ENCODE data around the gene CHI3L2.

The CHI3L2 gene

DNA sequence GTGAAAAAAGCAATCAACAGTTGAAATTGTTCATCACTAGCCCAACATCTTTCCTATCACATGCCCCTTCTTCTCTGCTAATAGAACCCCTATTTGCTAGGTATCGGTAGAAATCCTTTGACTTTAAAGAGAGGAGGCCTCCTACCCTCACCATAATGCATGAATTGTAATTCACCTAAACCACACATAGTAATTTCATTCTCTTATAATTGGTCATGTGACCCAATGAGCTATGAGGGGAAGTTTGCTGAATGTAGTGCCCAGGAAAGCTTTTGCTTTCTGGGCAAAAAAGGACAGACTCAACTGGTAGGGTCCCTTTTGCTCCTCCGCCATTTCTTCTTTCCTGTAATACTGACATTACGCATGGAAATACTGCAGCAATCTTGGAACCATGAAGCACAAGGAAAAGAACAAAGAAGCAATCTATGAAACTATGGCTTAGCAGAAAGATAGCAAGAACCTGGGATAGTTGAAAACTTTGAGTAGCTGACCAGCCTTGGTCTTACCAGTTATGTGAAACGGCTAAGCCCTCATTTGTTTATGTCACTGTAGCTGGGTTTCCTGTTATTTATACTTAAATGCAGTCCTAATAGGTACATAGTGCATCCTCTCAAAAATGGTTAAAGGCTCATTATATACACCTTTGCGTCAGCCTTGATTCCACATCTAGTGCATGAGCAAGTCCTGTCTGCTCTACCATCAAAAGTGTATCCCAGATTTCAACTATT, 10.2 kb upstream of the CHI3L2 start:
- Histone ChIP-seq H3K4me2 (ENCODE audit: low read length) (peak overlapping the region; percentile 64), H3K4me3 (ENCODE audit: low read depth, low read length, poor library complexity, severe bottlenecking) (peak overlapping the region; percentile 33)

GRCh38 chr1:111218701-111219556, 8.6 kb upstream of the CHI3L2 start:
- H3K4me3 ChIP-seq (ENCODE audit: low read depth, low read length, poor library complexity, severe bottlenecking): peak overlapping the region; percentile 14
- peaks cover 100% of the 10 kb centered on the region for H3K4me1 ChIP-seq (ENCODE audit: insufficient read depth, low read length, severe bottlenecking)
- no peaks in the 10 kb centered on the region for H3K79me2 ChIP-seq (ENCODE audit: insufficient read depth, low read length)
- H3K9ac ChIP-seq (ENCODE audit: low read length): peak overlapping the region; percentile 92
- H2AFZ ChIP-seq (ENCODE audit: low read length): no peak overlapping the region
- no peaks in the 10 kb centered on the region for H4K20me1 ChIP-seq (ENCODE audit: insufficient read depth, low read length)
- TF ChIP-seq, protein P1, sequence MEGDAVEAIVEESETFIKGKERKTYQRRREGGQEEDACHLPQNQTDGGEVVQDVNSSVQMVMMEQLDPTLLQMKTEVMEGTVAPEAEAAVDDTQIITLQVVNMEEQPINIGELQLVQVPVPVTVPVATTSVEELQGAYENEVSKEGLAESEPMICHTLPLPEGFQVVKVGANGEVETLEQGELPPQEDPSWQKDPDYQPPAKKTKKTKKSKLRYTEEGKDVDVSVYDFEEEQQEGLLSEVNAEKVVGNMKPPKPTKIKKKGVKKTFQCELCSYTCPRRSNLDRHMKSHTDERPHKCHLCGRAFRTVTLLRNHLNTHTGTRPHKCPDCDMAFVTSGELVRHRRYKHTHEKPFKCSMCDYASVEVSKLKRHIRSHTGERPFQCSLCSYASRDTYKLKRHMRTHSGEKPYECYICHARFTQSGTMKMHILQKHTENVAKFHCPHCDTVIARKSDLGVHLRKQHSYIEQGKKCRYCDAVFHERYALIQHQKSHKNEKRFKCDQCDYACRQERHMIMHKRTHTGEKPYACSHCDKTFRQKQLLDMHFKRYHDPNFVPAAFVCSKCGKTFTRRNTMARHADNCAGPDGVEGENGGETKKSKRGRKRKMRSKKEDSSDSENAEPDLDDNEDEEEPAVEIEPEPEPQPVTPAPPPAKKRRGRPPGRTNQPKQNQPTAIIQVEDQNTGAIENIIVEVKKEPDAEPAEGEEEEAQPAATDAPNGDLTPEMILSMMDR (IDR thresholded peaks at IDR 0.05; ENCODE audit: low read length): no peak
- no peak for TF ChIP-seq EZH2 (IDR thresholded peaks at IDR 0.05; ENCODE audit: borderline replicate concordance, low read length)
- no peaks in the 10 kb centered on the region for H3K9me2 ChIP-seq (ENCODE audit: low read depth, low read length)
- no peaks in the 10 kb centered on the region for H3K36me3 ChIP-seq (ENCODE audit: insufficient read depth, low read length)
- H3F3A ChIP-seq (ENCODE audit: insufficient read depth, low read length): peaks cover 30% of the 10 kb centered on the region
- H3K9me3 ChIP-seq (ENCODE audit: low read length): no peaks in the 10 kb centered on the region
- peak overlapping the region; percentile 57 for H3K4me2 ChIP-seq (ENCODE audit: low read length)
- H3K27ac ChIP-seq (ENCODE audit: low read depth, low read length, poor library complexity, severe bottlenecking): peak overlapping the region; percentile 100
- H3K27me3 ChIP-seq (ENCODE audit: insufficient read depth, low read length): no peaks in the 10 kb centered on the region

More for the DNA sequence above, 10.2 kb upstream of the CHI3L2 start:
- TF ChIP-seq, protein P1 (IDR thresholded peaks at IDR 0.05; ENCODE audit: low read length): no peak
- TF ChIP-seq EZH2 (IDR thresholded peaks at IDR 0.05; ENCODE audit: borderline replicate concordance, low read length): no peak
- Histone ChIP-seq H3K9me2 (ENCODE audit: low read depth, low read length) (no peaks in the 10 kb centered on the region), H3F3A (ENCODE audit: insufficient read depth, low read length) (peaks cover 30% of the 10 kb centered on the region), H3K27me3 (ENCODE audit: insufficient read depth, low read length) (no peaks in the 10 kb centered on the region), H3K79me2 (ENCODE audit: insufficient read depth, low read length) (no peaks in the 10 kb centered on the region), H4K20me1 (ENCODE audit: insufficient read depth, low read length) (no peaks in the 10 kb centered on the region), H3K4me1 (ENCODE audit: insufficient read depth, low read length, severe bottlenecking) (peaks cover 100% of the 10 kb centered on the region), H2AFZ (ENCODE audit: low read length) (no peak overlapping the region), H3K36me3 (ENCODE audit: insufficient read depth, low read length) (no peaks in the 10 kb centered on the region), H3K9me3 (ENCODE audit: low read length) (no peaks in the 10 kb centered on the region), H3K9ac (ENCODE audit: low read length) (peak overlapping the region; percentile 92), H3K27ac (ENCODE audit: low read depth, low read length, poor library complexity, severe bottlenecking) (peak overlapping the region; percentile 100)

- Histone ChIP-seq H3K79me2 (ENCODE audit: insufficient read depth, low read length) (no peaks in the 10 kb centered on the region), H3K9me2 (ENCODE audit: low read depth, low read length) (no peaks in the 10 kb centered on the region), H3K36me3 (ENCODE audit: insufficient read depth, low read length) (no peaks in the 10 kb centered on the region), H3K9ac (ENCODE audit: low read length) (peak overlapping the region; percentile 92), H4K20me1 (ENCODE audit: insufficient read depth, low read length) (no peaks in the 10 kb centered on the region), H3K9me3 (ENCODE audit: low read length) (no peaks in the 10 kb centered on the region), H3K4me3 (ENCODE audit: low read depth, low read length, poor library complexity, severe bottlenecking) (peak overlapping the region; percentile 20), H3K27me3 (ENCODE audit: insufficient read depth, low read length) (no peaks in the 10 kb centered on the region), H2AFZ (ENCODE audit: low read length) (no peak overlapping the region), H3K27ac (ENCODE audit: low read depth, low read length, poor library complexity, severe bottlenecking) (peak overlapping the region; percentile 100), H3K4me1 (ENCODE audit: insufficient read depth, low read length, severe bottlenecking) (peaks cover 100% of the 10 kb centered on the region), H3K4me2 (ENCODE audit: low read length) (peak overlapping the region; percentile 57), H3F3A (ENCODE audit: insufficient read depth, low read length) (peaks cover 29% of the 10 kb centered on the region)
- TF ChIP-seq EZH2 (IDR thresholded peaks at IDR 0.05; ENCODE audit: borderline replicate concordance, low read length): no peak
- TF ChIP-seq, protein P1 (IDR thresholded peaks at IDR 0.05; ENCODE audit: low read length): no peak
Observed at GRCh38 chr1:111219557-111220286, 7.8 kb upstream of the CHI3L2 start.
